HG03045 (cell line): ENCODE measurements around the gene SETD7.
"Not testable (repeated sequence)": the region's sequence is repeated elsewhere in the genome, so short reads cannot be mapped to it uniquely, and the experiment has no call there.

Source experiments
- ATAC-seq: cut with Tn5 transposase; IDR thresholded peaks from one replicate; pipeline ENCODE4 v1.9.1; 2021; ENCODE audit warnings: mild to moderate bottlenecking, moderate library complexity; ENCODE audit not compliant: unreplicated experiment

The SETD7 gene

DNA sequence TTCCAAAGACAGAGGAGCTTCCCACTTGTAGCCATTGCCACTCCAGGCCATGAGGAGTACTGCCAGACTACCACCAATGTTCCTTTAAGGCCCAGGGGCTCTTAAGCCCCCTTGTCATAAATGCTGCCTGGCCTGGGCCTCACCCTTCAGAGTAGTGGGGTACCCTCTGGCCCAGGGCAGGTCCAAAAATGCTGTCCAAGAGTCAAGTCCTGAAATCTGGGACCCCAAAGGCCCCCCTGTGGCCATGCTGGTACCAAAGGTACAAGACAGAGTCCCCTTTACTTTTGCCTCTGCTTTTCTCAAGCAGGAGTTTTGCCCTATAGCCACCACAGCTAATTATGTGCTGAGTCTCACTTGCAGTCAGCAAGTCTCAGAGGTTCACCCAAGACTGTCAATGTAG lies 85.7 kb downstream of the SETD7 start:
- ATAC-seq, result no peak

DNA sequence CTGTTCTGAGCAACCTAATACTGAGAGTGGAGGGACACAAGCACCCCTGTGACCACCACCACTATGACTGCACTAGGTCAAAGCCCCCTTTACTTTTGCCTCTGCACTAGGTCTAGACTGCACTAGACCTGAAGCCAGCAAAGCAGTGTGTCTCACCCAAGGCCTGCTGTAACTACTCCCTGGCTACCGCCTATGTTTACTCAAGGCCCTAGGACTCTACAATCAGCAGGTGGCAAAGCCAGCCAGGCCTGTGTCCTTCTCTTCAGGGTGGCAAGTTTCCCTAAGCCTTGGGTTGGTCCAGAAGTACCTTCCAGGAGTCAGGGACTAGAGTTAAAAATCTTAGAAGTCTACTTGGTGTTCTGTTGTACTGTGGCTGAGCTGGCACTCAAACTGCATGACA lies 86.2 kb downstream of the SETD7 start:
- ATAC-seq, result no peak

DNA sequence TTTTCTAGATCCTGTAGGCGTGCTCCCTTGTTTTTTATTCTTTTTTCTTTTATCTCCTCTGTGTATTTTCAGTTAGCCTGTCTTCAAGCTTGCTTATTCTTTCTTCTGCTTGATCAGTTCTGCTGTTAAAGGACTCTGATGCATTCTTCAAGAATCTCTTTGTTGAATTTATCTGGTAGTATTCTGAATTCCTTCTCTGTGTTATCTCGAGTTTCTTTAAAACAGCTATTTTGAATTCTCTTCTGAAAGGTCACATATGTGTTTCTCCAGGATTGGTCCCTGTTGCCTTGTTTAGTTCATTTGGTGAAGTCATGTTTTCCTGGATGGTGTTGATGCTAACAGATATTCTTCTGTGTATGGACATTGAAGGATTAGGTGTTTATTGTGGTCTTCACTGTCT lies 86.8 kb downstream of the SETD7 start:
- ATAC-seq, result no peak

DNA sequence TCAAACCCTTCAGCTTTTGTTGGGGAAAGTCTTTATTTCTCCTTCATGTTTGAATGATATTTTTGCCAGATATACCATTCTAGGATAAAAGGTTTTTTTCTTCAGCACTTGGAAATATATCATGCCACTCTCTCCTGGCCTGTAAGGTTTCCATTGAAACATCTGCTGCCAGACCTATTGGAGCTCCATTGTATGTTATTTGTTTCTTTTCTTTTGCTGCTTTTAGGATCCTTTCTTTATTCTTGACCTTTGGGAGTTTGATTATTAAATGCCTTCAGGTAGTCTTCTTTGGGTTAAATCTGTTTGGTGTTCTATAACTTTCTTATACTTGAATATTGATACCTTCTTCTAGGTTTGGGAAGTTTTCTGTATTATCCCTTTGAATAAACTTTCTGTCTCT lies 87.3 kb downstream of the SETD7 start:
- ATAC-seq, result not testable (repeated sequence)

DNA sequence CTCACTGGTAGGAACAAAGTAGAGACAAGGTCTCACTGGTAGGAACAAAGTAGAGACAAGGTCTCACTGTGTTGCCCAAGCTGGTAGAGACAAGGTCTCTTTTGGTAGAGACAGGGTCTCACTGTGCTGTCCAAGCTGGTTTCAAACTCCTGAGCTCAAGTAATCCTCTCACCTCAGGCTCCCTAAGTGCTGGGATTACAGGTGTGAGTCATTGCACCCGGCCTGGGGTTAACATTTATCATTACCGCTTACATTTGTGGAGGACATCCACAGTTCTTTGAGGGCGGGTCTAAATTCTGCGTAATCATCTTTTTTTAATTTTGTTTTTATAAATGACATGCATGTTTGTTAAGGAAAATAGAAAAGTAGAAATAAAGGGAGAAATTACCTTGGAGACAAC lies 90.1 kb downstream of the SETD7 start:
- ATAC-seq, result no peak

DNA sequence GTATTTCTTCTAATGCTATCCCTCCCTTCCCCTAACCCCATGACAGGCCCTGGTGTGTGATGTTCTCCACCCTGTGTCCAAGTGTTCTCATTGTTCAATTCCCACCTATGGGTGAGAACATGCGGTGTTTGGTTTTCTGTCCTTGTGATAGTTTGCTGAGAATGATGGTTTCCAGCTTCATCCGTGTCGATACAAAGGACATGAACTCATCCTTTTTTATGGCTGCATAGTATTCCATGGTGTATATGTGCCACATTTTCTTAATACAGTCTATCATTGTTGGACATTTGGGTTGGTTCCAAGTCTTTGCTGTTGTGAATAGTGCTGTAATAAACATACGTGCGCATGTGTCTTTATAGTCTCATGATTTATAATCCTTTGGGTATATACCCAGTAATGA lies 91.5 kb downstream of the SETD7 start:
- ATAC-seq, result not testable (repeated sequence)

DNA sequence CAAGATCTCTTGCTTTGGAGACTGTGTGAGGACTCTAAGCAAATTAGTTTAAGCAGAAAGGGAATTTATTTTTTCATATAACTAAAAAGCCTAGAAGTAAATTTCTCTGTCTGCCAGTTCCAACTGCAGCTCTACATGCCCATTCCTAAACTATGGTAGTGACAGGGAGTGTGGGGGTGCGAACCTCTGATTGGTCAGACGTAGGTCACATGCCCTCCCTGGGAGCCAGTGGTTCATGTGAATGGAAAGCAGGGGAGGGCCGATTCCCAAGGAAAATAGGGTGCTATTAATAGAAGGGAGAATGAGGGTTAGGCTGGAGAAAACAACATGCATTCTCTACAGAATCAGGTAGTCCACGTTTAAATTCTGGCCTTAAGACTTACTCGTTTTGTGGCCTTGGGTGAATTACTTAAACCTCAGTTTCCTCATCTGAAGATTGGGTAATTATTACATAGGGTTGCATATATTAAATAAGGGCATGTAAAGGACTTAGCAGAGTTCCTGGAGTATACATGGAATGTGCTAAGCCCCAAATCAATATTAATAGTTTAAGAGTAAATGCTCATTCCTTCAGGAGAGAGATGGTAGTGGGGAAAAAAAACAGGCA lies 94.9 kb downstream of the SETD7 start:
- ATAC-seq, result no peak

DNA sequence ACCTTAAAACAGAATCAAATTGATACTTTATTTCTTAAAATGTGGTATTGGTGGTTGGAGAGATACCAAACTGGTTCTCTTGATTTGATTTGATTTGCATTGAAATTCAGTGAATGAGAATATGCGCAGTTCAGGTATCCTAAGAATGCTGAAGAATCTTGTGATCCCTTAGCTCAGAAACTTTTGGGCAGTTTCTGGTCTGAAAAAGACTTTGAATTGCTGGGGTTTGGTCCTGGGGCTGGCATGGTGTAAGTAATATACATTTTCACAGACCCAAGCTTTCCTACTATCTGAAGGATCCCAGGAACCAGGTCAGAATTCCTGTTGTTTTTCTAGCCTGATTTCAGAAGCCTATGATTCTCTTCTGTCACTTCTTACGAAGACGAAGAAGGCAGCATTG lies 95.5 kb downstream of the SETD7 start:
- no peak for ATAC-seq

DNA sequence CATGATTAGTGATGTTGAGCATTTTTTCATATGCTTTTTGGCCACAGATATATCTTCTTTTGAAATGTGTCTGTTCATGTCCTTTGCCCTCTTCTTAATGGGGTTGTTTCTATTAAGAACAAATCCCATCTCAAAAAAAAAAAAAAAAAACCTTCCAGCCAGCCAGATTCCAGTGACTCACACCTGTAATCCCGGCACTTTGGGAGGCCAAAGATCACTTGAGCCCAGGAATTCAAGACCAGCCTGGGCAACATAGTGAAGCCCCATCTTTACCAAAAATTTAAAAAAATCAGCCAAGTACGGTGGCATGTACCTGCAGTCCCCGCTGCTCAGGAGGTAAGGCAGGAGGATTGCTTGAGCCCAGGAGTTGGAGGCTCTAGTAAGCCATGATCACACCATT lies 97.0 kb downstream of the SETD7 start:
- no peak for ATAC-seq

DNA sequence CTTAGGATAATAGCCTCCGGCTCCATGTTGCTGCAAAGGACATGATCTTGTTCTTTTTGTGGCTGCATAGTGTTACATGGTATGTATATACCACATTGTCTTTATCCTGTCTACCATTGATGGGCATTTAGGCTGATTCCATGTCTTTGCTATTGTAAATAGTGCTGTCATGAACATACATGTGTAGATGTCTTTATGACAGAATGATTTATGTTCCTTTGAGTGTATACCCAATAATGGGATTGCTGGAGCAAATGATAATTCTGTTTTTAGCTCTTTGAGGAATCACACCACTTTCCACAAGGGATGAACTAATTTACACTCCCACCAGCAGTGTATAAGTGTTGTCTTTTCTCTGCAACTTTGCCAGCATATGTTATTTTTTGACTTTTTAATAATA lies 97.5 kb downstream of the SETD7 start:
- no peak for ATAC-seq

DNA sequence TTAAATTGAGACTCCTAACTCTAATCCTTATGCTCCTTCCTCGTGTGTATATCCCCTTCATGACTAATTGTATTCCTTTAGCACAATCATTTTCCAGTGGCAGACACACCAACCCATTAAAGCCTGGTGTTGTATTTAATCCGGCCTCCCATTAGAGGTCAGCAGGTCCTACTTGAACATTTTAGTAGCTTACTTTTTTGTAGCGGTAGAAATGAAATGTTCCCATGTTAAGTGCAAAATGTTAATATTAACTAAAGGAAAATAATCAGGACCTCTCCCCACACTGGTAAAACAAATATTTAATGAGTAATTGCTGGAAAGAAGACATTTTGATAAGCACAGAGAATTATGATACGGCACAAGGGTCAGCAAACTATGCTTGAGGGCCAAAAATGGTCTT lies 98.7 kb downstream of the SETD7 start:
- ATAC-seq, result no peak

DNA sequence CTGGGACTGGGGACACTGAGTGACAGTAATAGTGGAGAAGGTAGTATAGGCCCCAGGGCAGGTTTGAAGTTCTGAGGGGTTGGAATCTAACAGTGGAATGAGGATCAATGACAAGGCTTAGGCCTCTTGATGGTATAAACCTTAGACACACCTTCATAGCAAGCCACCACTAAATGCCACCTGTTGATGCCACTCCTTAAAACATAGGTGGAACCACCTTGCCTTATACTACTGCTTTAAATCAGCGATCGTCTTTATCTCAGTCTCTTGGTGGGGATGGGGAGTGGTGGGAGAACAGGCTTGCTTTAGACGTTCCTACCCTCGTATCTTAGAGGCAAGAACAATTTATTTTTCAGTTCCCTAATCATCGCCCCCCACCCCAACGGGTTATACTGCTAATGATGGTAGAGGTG lies 100.9 kb downstream of the SETD7 start:
- no peak for ATAC-seq

DNA sequence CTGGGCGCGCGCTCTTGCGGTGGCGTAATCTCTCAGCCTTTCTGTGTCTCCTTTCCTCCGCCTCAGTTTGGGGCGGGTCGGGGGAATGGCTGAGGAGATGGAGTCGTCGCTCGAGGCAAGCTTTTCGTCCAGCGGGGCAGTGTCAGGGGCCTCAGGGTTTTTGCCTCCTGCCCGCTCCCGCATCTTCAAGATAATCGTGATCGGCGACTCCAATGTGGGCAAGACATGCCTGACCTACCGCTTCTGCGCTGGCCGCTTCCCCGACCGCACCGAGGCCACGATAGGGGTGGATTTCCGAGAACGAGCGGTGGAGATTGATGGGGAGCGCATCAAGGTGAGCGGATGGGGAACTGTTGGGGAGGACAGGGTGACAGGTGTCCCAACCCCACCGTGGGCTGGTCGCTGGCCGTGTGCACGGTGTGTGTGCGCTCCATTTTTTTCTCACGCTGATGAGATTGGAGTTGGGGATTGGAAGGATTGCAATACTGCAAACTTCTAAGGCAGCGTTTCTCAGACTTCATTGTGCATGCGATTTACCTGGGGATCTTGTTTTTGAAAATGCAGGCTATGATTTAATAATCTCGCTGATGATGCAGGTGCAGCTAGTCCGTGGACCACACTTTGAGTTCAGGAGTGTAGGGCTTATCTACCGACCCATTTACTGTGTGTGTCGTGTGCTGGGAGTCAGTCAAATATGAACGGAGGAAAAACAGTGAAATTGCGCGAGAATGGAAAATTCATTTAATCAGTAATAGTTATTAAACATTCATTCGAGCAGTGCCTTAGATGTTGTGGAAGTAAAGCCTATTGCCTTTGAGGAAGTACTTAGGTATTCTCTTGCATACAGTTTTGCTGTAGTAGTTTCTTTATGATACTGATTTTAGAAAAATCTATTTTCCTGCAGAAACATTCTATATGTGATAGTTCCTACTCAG lies 101.6 kb downstream of the SETD7 start, which contains the start of gene RAB33B:
Gene RAB33B (plus strand): TSS at position 11 of the 935 bp plus-strand sequence. CDS start 75 bp downstream, at position 86.
- peak; percentile 5 for ATAC-seq

DNA sequence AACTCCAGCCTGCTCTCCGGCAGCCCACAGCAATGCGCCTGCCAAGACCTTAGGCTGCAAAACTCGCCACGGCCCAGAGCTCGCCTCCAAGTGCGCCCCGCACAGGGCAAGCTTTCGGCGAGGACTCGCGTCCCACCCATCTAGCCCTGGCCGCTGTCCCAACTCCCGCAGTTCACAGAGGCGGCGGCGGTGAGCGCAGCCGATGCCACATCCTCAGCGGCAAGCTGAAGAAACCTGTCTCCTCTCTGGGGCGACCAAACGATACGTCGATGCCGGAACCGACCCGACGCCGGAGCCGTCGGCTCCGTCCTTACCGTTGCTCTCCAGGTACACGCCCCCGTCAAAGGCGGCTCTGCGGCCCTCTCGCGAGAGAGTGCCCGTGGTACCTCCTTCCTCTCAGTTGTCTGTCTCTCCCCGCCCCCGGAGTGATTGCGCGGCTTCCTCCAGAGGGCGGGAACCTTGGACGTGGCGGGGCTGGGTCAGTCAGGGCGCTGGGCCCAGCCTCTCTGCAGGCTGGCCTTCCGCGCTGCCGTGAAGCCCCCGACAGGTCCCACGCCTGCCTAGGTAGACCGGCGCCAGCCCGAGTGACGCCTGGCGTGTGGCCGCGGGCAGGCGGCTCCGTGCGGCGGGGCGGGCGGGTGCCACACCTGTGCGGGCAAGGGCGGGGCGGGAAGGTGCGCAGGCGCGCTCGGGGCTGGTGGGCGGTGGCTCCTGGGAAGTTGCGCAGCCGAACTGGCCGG lies 102.5 kb downstream of the SETD7 start:
- peak; percentile 91 for ATAC-seq

DNA sequence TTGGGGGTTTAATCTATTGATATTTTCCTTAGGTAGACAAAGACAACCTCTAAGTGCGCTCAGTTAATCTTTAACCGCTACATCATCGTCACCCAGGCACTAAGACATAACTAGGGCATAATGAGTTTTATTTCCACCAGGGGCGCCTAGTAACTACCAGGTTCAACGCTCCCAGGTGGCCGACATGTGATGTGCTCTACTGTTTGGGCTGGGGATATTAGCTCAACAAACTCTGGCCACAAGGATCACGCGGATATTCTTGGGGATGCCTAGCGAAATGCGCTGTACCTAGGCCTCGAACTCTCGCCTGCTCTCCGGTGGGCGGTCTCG lies 103.0 kb downstream of the SETD7 start:
- ATAC-seq, result peak; percentile 37

DNA sequence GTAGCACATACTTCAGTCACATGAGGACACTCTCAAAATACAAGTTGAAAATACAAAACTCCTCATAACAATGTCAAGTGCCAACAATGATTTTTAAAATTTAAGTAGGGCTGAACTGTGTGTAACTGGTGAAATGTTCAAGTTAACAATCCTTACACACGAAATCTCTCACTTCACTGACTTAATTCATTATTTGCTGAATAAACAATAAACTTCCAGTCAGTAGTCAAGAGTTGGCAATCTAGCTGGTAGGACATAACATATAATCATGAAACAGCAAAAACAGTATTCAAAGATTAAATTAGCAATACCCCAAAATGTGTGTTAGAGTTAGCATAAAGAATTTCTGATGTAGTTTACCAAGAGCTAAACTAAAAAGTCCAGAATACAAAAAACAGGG lies 104.0 kb downstream of the SETD7 start:
- no peak for ATAC-seq

DNA sequence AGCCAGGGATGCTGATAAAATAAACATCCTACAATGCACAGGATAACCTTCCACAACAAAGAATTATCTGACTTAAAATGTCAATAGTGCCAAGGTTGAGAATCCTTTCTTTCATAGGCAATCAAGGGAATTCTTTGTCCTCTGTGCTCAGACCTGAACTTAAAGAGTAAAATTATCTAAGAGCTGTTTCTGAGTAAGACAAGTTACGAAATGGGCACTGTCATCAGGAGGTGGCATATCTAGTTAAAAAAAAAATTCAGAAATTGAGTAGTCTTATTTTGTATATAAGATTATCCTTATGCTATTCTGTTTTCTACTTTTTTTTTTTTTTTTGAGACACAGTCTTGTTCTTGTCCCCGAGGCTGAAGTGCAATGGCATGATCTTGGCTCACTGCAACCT lies 105.4 kb downstream of the SETD7 start:
- no peak for ATAC-seq

DNA sequence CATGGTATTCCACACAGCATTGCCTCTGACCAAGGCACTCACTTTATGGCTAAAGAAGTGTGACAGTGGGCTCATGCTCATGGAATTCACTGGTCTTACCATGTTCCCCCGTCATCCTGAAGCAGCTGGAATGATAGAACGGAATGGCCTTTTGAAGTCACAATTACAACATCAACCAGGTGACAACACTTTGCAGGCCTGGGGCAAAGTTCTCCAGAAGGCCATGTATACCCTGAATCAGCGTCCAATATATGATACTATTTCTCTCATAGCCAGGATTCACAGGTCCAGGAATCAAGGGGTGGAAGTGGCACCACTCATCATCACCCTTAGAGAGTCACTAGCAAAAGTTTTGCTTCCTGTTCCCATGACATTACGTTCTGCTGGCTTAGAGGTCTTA lies 108.9 kb downstream of the SETD7 start:
- ATAC-seq, result not testable (repeated sequence)
